AG20443 (cell line): ENCODE data around the gene NRP1.
"Not testable (repeated sequence)": the region's sequence is repeated elsewhere in the genome, so short reads cannot be mapped to it uniquely, and the experiment has no call there.

Source experiments
- DNase-seq: peaks from one replicate; pipeline ENCODE4 v3.0.0; 2012; ENCODE audit warnings: low spot score, mixed read lengths

Gene NRP1

DNA sequence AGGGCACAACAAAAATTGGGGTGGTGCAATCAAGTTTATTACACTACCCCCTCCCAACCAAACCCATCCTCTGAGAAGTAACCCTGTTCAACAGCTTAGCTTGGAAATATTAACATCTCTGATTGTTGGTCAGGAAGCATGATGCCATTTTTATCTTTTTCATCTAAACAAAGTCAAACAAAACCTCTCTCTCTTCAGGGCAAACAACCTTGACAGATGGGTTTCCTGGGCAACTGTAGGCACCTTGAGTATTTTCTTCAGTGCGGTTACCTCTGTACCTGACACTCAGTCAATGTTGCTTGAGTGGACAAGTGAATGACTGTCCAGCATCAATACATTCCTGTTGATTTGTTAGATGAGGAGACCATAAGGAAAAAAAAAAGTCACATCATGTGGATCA is 183.6 kb downstream of the NRP1 start:
- DNase-seq, result no peak

DNA sequence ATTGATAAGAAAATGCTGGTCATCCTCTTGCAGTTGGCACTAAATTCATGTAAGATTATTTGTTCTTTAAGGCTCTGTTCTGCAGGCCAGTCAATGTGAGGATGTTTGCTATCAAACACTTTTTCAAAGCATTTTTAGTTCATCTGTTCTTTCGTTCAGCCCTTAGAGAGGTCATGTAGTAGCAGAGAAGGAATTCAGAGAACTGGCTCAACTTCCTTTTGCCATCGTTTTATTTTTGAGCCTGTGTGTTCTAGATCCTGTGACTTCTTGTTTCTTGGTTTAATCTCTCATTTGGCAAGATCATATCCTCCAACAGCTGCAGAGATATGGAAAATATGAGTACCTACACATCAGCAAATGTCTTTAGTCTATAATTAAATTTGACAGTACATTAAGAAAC is 184.3 kb downstream of the NRP1 start:
- no peak for DNase-seq

DNA sequence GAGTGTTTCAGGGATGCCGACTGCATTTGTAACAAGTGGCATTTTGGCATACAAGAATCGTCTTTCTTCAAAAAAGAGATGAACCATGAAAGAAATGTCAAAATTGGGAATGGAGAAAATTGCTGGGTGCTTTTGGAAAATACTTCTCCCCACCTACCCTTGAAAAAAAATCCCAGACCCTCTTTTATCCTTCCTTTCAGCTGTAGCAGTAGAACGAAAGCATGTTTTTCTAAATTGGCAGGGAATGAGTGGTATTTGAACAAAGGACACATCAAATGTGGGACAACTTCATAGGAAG is 187.5 kb downstream of the NRP1 start:
- no peak for DNase-seq

GRCh38 chr10:33146189-33147012 is 188.1 kb downstream of the NRP1 start:
- no peak for DNase-seq

- no peak for DNase-seq
Observed at GRCh38 chr10:33145451-33146188, 188.8 kb downstream of the NRP1 start.

GRCh38 chr10:33143160-33143728 is 191.2 kb downstream of the NRP1 start:
- DNase-seq, result peak; percentile 83

GRCh38 chr10:33142295-33142694 is 192.2 kb downstream of the NRP1 start:
- no peak for DNase-seq

DNA sequence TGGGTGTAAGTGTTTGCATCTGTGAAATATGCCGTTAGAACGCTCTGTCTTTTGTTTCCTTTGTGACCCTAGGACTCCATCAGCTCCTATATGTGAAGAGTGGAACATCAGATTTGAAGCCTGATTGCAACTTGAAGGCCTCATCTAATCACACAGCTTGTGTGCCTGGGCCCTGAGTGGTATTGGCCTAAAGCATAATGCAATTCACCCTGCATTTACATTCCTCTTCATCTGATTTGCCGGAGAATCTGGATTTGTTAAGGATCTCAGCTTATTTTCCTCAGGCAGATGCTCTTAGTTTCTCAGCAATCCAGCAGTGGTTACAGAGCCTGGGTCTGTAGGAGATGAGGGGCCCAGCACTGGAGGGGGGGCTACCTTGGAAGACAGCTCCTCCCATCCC is 193.2 kb downstream of the NRP1 start:
- no peak for DNase-seq

- DNase-seq, result no peak
Observed at GRCh38 chr10:33139181-33139646, 195.3 kb downstream of the NRP1 start.

DNA sequence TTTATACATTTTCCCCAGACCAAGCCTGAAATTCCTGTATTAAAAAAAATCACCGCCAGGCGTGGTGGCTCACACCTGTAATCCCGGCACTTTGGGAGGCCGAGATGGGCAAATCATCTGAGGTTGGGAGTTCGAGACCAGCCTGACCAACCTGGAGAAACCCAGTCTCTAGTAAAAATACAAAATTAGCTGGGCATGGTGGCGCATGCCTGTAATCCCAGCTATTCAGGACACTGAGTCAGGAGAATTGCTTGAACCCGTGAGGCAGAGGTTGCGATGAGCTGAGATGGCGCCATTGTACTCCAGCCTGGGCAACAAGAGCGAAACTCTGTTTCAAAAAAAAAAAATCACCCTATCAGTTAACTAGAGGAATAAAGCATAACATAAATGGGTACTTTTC is 195.8 kb downstream of the NRP1 start:
- DNase-seq, result not testable (repeated sequence)

GRCh38 chr10:33137356-33138005 is 197.0 kb downstream of the NRP1 start:
- DNase-seq, result no peak

GRCh38 chr10:33136781-33137180 is 197.7 kb downstream of the NRP1 start:
- no peak for DNase-seq

DNA sequence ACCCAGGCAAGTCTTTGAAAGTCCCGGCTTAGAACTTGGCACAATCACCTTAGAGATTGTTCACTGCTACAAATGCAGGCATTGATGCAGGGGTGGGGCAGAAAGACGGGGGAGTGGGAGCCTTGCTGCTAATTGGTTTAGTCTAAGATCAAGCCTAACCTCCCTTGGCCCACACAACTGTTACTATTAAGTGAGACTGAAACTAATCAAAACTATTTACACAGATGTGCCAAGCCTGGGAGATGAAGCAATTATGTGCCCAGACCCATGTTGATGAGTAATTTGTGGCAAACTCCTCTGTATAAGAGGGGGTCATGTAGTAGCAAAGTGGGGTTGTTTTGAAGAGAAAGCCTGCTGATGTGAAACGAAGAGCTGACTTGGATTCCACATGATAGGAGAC is 198.2 kb downstream of the NRP1 start:
- DNase-seq, result no peak

DNA sequence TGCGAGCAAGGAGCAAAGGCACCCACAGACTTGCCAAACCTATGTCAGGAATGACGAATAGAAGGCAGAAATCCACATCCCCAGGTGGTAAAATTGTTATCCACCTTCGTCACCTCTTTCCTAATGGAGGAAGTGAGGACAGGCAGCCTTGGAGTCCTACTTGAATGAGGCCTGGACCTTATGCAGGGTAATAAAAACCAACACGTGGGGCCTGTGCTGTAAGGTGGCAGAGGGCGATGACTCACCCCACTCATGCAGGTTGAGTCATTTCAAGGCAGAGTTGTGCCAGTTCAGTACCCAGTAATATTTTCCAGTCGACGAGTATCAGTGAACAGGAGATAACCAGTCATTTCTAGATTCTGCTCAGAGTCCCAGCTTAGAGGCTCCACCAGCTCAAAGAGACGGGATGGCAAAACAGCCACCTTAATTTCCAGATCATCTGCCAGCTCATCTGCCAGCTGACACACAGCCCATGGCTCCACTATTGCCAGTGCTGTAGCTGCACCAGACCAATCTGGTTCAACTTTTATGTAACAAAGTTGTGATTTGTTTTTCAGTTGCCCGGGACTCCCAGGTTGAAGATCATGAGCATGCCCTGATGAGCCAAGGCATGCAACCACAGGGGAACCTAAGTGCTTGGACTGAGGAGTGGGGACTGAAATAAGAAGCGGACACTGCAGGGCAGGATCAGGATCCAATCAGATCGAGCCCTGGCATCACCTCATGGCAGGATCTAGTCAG is 200.3 kb downstream of the NRP1 start:
- peak; percentile 70 for DNase-seq

DNA sequence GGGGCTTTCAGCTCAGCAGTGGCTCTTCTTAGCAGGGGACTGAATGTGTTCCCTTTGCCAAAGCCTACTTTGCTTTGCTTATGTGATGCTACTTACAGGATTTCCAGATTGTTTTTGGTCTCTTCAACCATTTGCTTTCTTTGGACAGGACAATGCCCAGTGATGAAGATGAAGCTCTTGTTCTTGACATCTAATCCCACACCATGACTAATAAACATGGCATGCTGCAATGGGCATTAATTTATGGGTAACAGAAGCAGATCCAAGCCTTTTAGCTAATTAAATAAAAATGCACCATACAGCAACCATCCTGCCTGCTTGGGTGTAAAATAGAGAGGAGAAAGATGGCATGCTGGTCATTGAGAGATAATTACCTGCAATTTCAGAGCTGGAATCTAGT is 200.9 kb downstream of the NRP1 start:
- DNase-seq, result no peak

- DNase-seq, result no peak
Observed at GRCh38 chr10:33132626-33133025, 201.8 kb downstream of the NRP1 start.

- DNase-seq, result peak; percentile 24
Observed at GRCh38 chr10:33129996-33130386, 204.5 kb downstream of the NRP1 start.

DNA sequence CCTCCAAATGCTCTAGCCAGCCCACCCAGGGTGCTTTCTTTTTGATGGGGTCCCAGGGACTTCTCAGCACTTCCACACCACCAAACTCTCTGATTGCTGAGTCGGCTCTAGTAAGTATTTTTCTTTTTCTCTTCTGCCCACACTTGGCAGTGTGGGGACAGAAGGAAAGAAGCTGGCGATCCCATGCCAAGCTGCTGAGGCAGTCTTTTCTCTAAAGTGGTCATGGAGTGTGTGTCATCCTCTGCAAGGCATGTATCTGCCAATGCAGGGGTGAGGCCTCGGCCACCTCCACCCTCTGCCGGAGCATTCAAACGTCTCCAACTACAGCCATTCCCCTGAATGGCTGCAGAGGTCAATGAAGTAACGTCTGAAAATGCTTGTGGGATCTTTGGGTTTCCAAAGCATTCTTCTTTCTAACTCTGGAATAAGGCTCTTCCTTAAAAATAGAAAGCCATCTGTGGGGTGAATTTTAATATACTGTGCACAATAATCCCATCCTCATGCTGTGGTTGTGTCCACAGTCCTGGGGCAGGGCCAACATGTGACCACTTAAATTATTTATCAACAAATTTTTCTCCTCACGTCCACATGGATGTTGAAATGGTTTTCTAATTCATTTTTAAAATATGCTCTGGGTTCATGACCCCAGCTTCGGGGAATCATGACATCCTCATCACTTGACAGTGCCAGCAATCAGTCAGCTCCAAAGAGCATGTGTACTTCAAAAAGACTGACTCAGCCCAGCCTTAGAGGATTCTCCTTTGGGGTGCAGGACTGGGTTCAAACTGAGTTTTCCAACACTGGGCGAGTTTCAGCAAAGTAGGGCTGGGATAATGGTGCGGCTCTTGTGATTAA is 205.1 kb downstream of the NRP1 start:
- peak; percentile 94 for DNase-seq

DNA sequence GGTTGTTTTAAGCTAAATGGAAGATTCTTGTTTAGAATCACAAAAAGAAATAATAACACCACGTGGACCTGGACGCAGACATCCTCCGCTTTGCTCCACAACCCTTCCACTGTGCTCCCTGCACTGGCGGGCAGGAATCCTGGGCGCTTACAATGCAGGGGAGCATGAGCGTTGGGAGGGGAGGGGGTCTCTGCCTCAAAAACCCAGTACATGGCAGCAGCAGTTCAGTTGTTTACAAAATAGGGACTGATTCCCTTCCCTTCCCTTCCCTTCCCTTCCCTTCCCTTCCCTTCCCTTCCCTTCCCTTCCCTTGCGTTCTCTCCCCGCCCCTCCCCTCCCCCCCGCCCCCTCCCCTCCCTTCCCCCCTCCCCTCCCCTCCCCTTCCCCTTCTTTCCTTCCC is 206.8 kb downstream of the NRP1 start:
- DNase-seq, result no peak
